IMR-90 (cell line): ENCODE data around the gene MYO7B.

Source experiments
- BHLHE40 ChIP-seq: fragments of 150-350 bp; IDR thresholded peaks from 2 replicates; pipeline ENCODE4 v1.6.1; 2016; ENCODE audit warnings: mild to moderate bottlenecking, low read depth, low read length
- CEBPB ChIP-seq: IDR thresholded peaks from 2 replicates; pipeline ENCODE4 v1.6.1; 2012; ENCODE audit warnings: low read depth, low read length, improper control_type of control experiment
- CHD1 ChIP-seq: IDR thresholded peaks from 2 replicates; pipeline ENCODE4 v1.6.1; 2012; ENCODE audit warnings: low read depth, low read length, improper control_type of control experiment
- NFE2L2 ChIP-seq: fragments of 150-350 bp; IDR thresholded peaks from 2 replicates; pipeline ENCODE4 v1.6.1; 2016; ENCODE audit warnings: low read depth, mild to moderate bottlenecking, low read length
- POLR2A ChIP-seq: IDR thresholded peaks from 2 replicates; pipeline ENCODE4 v1.6.1; 2012; ENCODE audit warnings: mild to moderate bottlenecking, low read depth, low read length
- RAD21 ChIP-seq: IDR thresholded peaks from 2 replicates; pipeline ENCODE4 v1.6.1; 2012; ENCODE audit warnings: low read length, improper control_type of control experiment
- RCOR1 ChIP-seq: IDR thresholded peaks from 2 replicates; pipeline ENCODE4 v1.6.1; 2012; ENCODE audit warnings: mild to moderate bottlenecking, low read length, improper control_type of control experiment; ENCODE audit not compliant: insufficient replicate concordance
- RFX5 ChIP-seq: IDR thresholded peaks from 2 replicates; pipeline ENCODE4 v1.8.0; 2012; ENCODE audit warnings: low read depth, mild to moderate bottlenecking, low read length, moderate library complexity
- SMC3 ChIP-seq: fragments of 150-350 bp; IDR thresholded peaks from 2 replicates; pipeline ENCODE4 v1.6.1; 2016; ENCODE audit warnings: low read depth, mild to moderate bottlenecking, antibody characterized with exemption, low read length, moderate library complexity
- TF ChIP-seq, protein P1 (sequence below): conservative IDR thresholded peaks from 2 replicates; pipeline ENCODE4 v1.5.1; 2012; ENCODE audit warnings: mild to moderate bottlenecking, low read depth, low read length, improper control_type of control experiment
- TF ChIP-seq, protein P2 (sequence below): fragments of 150-350 bp; IDR thresholded peaks from 2 replicates; pipeline ENCODE4 v1.6.1; 2017; ENCODE audit warnings: mild to moderate bottlenecking, antibody characterized with exemption, low read length, low read depth

DNA sequence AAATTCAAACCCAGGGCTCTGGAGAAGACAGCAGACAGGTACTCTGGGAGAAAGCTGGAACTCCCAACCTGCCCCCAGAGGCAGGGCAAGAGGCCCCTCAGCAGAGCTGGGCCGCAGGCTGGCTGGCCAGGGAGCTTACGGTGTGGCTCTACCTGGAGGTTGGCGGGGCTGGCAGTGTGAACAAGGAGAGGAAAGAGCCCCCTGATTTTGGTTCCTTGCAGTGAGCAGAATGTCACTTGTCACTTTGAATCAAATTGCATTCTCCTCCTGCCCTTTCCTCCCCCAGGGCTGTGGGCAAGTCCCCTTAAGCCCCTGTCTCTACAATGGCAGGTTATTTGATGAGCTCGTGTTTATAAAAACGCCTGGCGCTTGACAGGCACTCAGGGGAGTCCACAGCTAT lies 32.6 kb downstream of the MYO7B start:
- TF ChIP-seq, protein P1, sequence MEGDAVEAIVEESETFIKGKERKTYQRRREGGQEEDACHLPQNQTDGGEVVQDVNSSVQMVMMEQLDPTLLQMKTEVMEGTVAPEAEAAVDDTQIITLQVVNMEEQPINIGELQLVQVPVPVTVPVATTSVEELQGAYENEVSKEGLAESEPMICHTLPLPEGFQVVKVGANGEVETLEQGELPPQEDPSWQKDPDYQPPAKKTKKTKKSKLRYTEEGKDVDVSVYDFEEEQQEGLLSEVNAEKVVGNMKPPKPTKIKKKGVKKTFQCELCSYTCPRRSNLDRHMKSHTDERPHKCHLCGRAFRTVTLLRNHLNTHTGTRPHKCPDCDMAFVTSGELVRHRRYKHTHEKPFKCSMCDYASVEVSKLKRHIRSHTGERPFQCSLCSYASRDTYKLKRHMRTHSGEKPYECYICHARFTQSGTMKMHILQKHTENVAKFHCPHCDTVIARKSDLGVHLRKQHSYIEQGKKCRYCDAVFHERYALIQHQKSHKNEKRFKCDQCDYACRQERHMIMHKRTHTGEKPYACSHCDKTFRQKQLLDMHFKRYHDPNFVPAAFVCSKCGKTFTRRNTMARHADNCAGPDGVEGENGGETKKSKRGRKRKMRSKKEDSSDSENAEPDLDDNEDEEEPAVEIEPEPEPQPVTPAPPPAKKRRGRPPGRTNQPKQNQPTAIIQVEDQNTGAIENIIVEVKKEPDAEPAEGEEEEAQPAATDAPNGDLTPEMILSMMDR: no peak
- no peak for TF ChIP-seq POLR2A
- TF ChIP-seq BHLHE40: no peak
- TF ChIP-seq RFX5: no peak
- TF ChIP-seq RAD21: no peak
- no peak for TF ChIP-seq SMC3
- TF ChIP-seq NFE2L2: no peak
- TF ChIP-seq, protein P2, sequence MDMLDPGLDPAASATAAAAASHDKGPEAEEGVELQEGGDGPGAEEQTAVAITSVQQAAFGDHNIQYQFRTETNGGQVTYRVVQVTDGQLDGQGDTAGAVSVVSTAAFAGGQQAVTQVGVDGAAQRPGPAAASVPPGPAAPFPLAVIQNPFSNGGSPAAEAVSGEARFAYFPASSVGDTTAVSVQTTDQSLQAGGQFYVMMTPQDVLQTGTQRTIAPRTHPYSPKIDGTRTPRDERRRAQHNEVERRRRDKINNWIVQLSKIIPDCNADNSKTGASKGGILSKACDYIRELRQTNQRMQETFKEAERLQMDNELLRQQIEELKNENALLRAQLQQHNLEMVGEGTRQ: no peak
- TF ChIP-seq CHD1: no peak
- TF ChIP-seq RCOR1: no peak
- TF ChIP-seq CEBPB: no peak
